Effector memory CD4-positive, alpha-beta T cell (primary cell): ENCODE results near the gene CLHC1.

Experiments
- DNase-seq, 3 donors: peaks; one replicate each; pipeline ENCODE4 v3.0.0-alpha.2; 2020
- H3K27ac ChIP-seq: 2 replicates; pipeline ENCODE4 v1.7.0; 2013; ENCODE audit warnings: mild to moderate bottlenecking, low read length, moderate library complexity; ENCODE audit not compliant: insufficient read depth, poor library complexity, severe bottlenecking
- H3K27me3 ChIP-seq: replicated peaks from 2 replicates; pipeline ENCODE4 v1.7.0; 2013; ENCODE audit warnings: mild to moderate bottlenecking, low read length; ENCODE audit not compliant: insufficient read depth, control insufficient read depth, poor library complexity, severe bottlenecking
- H3K36me3 ChIP-seq: 2 replicates; pipeline ENCODE4 v1.7.0; 2013; ENCODE audit warnings: mild to moderate bottlenecking, low read length, moderate library complexity; ENCODE audit not compliant: control insufficient read depth, insufficient read depth
- H3K4me1 ChIP-seq: 2 replicates; pipeline ENCODE4 v1.7.0; 2013; ENCODE audit warnings: low read length, mild to moderate bottlenecking; ENCODE audit not compliant: control insufficient read depth, insufficient read depth, poor library complexity, severe bottlenecking
- H3K4me3 ChIP-seq: 2 replicates; pipeline ENCODE4 v1.7.0; 2013; ENCODE audit warnings: low read length, low read depth, mild to moderate bottlenecking; ENCODE audit not compliant: insufficient read depth, poor library complexity, severe bottlenecking
- H3K9me3 ChIP-seq: 2 replicates; pipeline ENCODE4 v1.7.0; 2013; ENCODE audit warnings: mild to moderate bottlenecking, low read length, moderate library complexity; ENCODE audit not compliant: control insufficient read depth

CLHC1 gene

GRCh38 chr2:55161295-55162210, 70.5 kb downstream of the CLHC1 start:
- no peaks in the 10 kb centered on the region for H3K36me3 ChIP-seq
- no peaks in the 10 kb centered on the region for H3K27me3 ChIP-seq
- H3K4me1 ChIP-seq, result no peaks in the 10 kb centered on the region
- no peak for DNase-seq
- no peak overlapping the region for H3K4me3 ChIP-seq
- no peaks in the 10 kb centered on the region for H3K9me3 ChIP-seq
- H3K27ac ChIP-seq, result no peak overlapping the region

- H3K4me1 ChIP-seq, result no peaks in the 10 kb centered on the region
- no peak overlapping the region for H3K4me3 ChIP-seq
- H3K36me3 ChIP-seq, result no peaks in the 10 kb centered on the region
- no peaks in the 10 kb centered on the region for H3K9me3 ChIP-seq
- no peak overlapping the region for H3K27ac ChIP-seq
- no peak for DNase-seq
- no peaks in the 10 kb centered on the region for H3K27me3 ChIP-seq
Observed at GRCh38 chr2:55160422-55160821, 71.7 kb downstream of the CLHC1 start.

DNA sequence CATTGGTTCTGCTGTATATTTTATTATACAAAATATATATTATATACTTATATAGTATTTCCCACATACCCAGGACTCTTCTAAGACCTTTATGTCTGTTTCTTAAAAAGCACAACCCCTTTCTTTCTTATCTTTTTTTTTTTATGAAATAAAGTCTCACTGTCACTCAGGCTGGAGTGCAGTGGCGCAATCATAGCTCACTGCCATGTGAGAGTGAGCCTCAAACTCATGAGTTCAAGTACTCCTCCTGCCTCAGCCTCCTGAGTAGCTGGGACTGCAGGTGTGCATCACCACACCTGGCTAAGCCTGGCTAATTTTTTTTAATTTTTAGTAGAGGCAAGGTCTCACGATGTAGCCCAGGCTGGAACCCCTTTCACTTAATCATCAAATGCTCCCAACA, 72.3 kb downstream of the CLHC1 start:
- DNase-seq, result no peak
- Histone ChIP-seq H3K9me3 (no peaks in the 10 kb centered on the region), H3K36me3 (no peaks in the 10 kb centered on the region), H3K4me1 (no peaks in the 10 kb centered on the region), H3K4me3 (no peak overlapping the region), H3K27ac (no peak overlapping the region), H3K27me3 (no peaks in the 10 kb centered on the region)

- H3K27ac ChIP-seq, result no peak overlapping the region
- H3K27me3 ChIP-seq, result no peaks in the 10 kb centered on the region
- no peaks in the 10 kb centered on the region for H3K36me3 ChIP-seq
- H3K4me1 ChIP-seq, result no peaks in the 10 kb centered on the region
- H3K4me3 ChIP-seq, result no peak overlapping the region
- H3K9me3 ChIP-seq, result no peaks in the 10 kb centered on the region
- no peak for DNase-seq
Observed at GRCh38 chr2:55159037-55159651, 72.9 kb downstream of the CLHC1 start.

DNA sequence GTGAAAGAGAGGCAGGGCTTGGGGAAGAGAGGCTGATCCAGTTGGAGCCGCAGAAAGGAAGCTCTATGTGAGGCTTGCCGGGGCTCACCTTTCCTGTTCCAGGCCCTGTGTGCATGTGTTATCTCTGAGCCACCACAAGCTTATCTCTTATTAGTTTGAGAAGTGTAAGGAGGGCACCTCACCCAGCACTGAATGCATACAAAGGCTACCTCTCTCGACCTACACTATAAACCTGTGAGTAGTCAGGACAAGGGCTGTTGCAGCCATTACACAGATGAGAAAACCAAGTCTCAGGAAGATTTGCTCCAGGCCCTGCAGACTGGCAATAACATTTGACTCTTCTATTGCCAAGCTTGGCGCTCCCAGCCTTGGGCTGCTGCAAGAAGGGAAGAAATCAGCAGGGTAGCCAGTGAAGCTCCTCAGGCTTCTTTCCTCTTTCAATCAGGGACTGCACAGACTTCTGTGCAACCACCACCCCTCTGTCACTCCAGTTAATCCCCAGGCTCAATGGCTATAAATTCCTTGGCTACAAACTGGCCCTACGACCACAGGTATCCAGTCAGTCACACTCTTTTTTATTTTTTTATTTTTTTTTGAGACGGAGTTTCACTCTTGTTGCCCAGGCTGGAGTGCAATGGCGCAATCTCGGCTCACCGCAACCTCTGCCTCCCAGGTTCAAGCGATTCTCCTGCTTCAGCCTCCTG, 73.8 kb downstream of the CLHC1 start:
- Histone ChIP-seq H3K4me3 (no peak overlapping the region), H3K36me3 (no peaks in the 10 kb centered on the region), H3K9me3 (no peaks in the 10 kb centered on the region), H3K27ac (no peak overlapping the region), H3K27me3 (no peaks in the 10 kb centered on the region), H3K4me1 (no peaks in the 10 kb centered on the region)
- no peak for DNase-seq

- no peak for DNase-seq
- Histone ChIP-seq H3K4me1 (no peaks in the 10 kb centered on the region), H3K36me3 (no peaks in the 10 kb centered on the region), H3K27me3 (no peaks in the 10 kb centered on the region), H3K4me3 (no peak overlapping the region), H3K9me3 (no peaks in the 10 kb centered on the region), H3K27ac (no peak overlapping the region)
Observed at GRCh38 chr2:55157474-55157884, 74.6 kb downstream of the CLHC1 start.

DNA sequence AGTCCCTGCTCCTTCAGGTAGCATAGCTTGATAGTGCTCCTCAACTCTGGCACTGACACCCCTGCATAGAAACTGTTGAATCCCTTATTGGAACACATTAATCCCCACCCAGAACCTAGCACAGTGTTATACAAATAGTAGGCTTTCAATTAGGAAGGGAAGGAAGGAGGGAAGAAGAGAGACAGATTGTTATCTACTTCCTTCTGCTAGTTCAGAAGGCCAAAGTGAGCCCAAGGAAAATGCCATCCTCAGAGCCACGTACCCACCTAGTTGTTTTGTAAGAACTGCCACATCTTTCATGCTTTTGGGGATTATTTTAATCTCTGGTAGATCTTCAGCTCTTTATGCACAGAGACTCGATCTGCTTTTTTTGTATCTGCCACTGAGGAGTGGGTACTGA, 75.1 kb downstream of the CLHC1 start:
- Histone ChIP-seq H3K4me3 (no peak overlapping the region), H3K27ac (no peak overlapping the region), H3K27me3 (no peaks in the 10 kb centered on the region), H3K4me1 (no peaks in the 10 kb centered on the region), H3K36me3 (no peaks in the 10 kb centered on the region), H3K9me3 (no peaks in the 10 kb centered on the region)
- no peak for DNase-seq

- Histone ChIP-seq H3K27me3 (no peaks in the 10 kb centered on the region), H3K4me3 (no peak overlapping the region), H3K36me3 (no peaks in the 10 kb centered on the region), H3K27ac (no peak overlapping the region), H3K4me1 (no peaks in the 10 kb centered on the region), H3K9me3 (no peaks in the 10 kb centered on the region)
- DNase-seq, result no peak
Observed at GRCh38 chr2:55156326-55156725, 75.8 kb downstream of the CLHC1 start.

DNA sequence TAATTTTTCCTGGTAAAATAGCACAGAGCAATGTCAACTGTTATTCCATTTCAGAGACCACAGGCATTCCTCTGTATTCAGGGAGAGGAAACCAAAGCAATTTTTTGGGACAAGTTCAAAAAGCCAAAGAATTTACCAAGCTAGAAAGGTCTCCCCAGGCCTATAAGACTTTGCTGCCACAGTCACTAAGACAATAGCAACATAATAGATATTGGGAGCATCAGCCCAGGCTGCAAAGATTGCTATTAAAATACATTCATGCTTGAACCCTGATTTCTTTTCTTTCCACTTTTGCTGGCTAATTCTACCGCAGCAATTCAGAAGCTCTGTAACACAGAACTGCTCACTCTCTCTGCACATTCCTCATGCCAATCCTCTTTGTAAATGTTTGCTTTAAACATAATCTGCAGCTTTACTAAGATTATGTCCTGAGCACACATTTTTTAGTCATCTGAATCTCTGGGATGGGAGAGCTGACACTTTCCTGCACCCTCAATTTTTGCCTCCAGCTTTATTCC, 76.3 kb downstream of the CLHC1 start:
- no peaks in the 10 kb centered on the region for H3K36me3 ChIP-seq
- H3K4me3 ChIP-seq, result no peak overlapping the region
- H3K27ac ChIP-seq, result no peak overlapping the region
- H3K4me1 ChIP-seq, result no peaks in the 10 kb centered on the region
- H3K27me3 ChIP-seq, result no peaks in the 10 kb centered on the region
- no peaks in the 10 kb centered on the region for H3K9me3 ChIP-seq
- no peak for DNase-seq

DNA sequence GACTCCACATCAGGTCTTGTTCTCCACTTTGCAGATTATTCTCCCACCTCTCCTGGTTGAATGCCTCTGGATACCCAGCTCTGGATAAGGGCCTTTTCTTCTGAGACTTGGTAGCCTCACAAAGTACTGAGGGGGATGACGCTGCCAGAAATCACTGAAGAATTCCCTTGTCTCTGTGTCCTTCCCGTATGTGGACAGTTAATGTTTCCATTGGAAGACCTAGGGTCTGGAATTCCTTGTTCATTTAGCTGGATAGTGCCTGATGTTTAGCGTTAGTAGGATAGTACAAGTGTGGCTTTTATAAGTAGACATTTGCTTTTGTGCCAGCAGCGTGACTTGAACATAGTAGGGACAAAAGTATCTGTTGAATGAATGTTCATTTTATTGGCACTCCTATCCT, 76.9 kb downstream of the CLHC1 start:
- Histone ChIP-seq H3K9me3 (no peaks in the 10 kb centered on the region), H3K4me3 (no peak overlapping the region), H3K27me3 (no peaks in the 10 kb centered on the region), H3K36me3 (no peaks in the 10 kb centered on the region), H3K27ac (no peak overlapping the region), H3K4me1 (no peaks in the 10 kb centered on the region)
- DNase-seq, result no peak
